ENCODE data around the gene TTPAL.

DNA sequence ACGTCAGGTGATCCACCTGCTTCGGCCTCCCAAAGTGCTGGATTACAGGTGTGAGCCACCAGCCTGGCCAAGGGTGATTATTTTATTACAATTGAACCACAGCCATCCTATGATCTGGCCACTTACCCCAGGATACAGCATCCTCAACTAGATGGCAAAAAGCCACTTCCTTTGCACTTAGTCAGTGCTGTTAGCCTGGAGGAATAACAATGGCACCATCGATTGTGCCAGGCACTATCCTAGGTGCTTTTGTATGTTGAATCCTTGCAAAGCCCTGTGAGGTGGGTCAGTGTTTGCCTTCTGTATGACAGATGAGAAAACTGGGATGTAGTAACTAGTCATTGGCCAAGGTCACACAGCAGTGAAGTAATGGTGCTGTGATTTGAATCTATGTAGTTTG lies 11.2 kb upstream of the TTPAL start:
- TF ChIP-seq, protein P1, sequence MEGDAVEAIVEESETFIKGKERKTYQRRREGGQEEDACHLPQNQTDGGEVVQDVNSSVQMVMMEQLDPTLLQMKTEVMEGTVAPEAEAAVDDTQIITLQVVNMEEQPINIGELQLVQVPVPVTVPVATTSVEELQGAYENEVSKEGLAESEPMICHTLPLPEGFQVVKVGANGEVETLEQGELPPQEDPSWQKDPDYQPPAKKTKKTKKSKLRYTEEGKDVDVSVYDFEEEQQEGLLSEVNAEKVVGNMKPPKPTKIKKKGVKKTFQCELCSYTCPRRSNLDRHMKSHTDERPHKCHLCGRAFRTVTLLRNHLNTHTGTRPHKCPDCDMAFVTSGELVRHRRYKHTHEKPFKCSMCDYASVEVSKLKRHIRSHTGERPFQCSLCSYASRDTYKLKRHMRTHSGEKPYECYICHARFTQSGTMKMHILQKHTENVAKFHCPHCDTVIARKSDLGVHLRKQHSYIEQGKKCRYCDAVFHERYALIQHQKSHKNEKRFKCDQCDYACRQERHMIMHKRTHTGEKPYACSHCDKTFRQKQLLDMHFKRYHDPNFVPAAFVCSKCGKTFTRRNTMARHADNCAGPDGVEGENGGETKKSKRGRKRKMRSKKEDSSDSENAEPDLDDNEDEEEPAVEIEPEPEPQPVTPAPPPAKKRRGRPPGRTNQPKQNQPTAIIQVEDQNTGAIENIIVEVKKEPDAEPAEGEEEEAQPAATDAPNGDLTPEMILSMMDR (IDR thresholded peaks at IDR 0.05): no peak
- TF ChIP-seq POLR2A (IDR thresholded peaks at IDR 0.05; ENCODE audit: low read depth): no peak
- no peak for TF ChIP-seq POLR2AphosphoS5 (IDR thresholded peaks at IDR 0.05)
- no peak for TF ChIP-seq EP300 (IDR thresholded peaks at IDR 0.05)

Measured in esophagus muscularis mucosa (tissue), 4 donors.